HG02943 (cell line): ENCODE results near the gene EPHB1.
"Not testable (repeated sequence)": the region's sequence is repeated elsewhere in the genome, so short reads cannot be mapped to it uniquely, and the experiment has no call there.

ENCODE experiments used
- ATAC-seq: cut with Tn5 transposase; IDR thresholded peaks from one replicate; pipeline ENCODE4 v1.9.1; 2021; ENCODE audit warnings: mild to moderate bottlenecking, low read depth, moderate library complexity; ENCODE audit not compliant: unreplicated experiment

The EPHB1 gene

DNA sequence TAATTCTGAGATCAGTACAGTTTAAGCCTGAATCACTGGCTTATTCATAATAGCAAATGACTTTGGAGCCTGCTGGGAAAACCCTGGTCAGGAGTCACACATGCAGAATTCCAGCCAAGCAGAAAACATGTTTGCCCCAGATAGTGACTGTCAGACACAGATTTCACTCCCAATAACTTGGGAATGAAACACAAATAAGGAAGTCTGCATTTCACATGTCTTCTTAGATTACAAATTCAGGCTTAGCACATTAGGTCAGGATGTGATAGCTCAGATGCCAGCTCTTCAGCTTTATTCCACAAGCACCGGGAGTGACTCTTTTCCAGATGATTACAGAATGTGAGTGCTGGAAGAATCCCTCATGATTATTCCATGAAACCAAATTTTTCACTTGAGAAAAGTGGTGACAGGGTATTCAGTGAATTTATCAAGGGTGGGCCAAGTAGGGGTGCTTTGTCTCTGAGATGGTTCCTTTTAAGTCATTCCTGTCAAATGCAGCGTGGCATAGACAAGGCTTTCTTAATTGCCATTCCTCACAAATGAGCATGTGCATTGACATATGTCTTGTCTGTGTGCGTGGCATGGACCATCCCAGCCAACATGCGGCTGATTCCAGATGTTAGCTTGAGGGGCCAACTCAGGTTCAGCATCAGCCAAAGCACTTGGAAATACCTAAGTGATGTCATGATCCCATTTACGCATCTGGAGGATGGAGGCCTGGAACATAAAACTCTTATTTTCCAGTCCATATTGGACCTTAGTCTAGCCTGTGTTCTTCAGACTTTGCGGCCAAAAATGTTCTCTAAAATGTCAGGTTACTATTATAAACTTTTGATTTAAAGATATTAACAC is 191.0 kb downstream of the EPHB1 start:
- ATAC-seq, result no peak

DNA sequence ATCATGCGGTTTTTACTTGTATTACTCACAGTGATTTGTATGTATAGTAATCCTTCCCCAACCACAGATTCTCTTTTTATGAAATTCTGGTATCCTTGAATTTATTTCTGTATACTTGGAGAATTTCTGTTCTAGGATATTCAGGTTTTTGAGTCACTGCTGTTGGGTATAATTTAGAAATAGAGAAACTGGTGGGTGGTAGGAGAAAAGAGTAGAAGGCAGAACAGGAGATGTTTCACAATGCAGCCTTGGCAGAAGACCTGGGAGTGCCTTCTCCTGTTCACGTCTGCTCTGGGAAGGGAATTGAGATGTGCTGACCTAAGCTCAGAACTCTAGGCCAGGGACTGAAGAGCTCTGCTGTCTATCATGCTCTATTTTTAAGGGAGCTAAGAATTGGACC is 193.6 kb downstream of the EPHB1 start:
- no peak for ATAC-seq

DNA sequence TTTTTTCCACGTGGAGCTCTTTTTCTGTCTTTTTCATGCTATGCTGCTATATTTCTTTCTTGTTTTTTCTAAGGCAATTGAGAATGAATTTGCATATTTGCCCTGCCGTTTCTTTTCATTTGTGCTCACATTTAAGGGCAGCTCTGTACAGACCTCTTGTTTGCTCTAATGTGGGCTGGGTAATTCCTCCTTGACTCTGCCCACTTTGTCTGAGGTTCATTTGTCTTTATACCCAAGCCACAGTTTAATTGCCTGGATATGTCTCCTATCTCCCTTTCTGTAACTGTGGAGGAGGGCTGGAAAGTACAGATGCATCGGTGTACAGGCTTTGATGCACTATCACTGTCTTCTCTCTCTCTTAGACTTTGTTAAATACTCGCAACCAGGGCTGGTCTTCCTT is 195.9 kb downstream of the EPHB1 start:
- no peak for ATAC-seq

GRCh38 chr3:134991472-134992010 is 196.5 kb downstream of the EPHB1 start:
- ATAC-seq, result no peak

- ATAC-seq, result no peak
Measured at GRCh38 chr3:134992180-134992579, 197.1 kb downstream of the EPHB1 start.

GRCh38 chr3:134992586-134992985 is 197.5 kb downstream of the EPHB1 start:
- ATAC-seq, result no peak

GRCh38 chr3:134993011-134993410 is 198.0 kb downstream of the EPHB1 start:
- ATAC-seq, result no peak

DNA sequence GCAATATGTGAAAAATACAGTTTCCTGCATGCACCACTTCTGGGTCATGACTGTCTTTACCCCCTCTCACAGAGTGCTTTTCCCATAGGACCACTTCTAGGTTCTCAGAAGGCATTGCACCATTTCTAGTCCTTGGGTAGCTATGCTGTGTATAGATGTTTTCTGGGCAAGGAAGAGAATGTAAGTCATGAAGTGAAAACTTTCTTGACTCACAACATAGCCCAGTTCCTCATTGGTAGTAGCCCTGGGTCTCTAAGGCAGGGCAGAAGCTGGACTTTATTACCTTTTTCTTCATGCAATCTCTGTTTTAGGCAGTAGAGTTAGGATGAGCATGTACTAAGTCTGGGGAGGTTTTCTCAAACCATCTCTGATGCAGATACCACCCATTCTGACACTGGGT is 203.1 kb downstream of the EPHB1 start:
- ATAC-seq, result no peak

- no peak for ATAC-seq
Measured at GRCh38 chr3:134998855-134999254, 203.8 kb downstream of the EPHB1 start.

DNA sequence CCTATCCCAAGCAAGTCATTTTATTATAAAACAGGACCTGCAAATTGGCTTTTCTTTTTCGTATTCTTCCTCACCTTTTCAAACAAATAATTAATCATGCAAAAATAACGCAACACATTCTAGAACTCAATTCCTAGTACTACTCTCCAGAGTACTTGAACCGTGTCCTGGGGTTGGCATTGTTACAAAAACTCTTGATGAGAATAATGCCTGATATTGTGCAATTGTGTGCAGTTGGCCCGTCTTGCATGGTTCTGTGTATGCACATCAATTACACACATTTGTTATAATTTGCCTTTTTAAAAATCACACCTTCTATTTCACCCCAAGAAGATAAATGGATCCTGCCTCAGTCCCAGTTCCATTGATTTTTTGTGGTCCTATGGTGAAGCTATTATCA is 205.4 kb downstream of the EPHB1 start:
- no peak for ATAC-seq

- ATAC-seq, result not testable (repeated sequence)
Measured at GRCh38 chr3:135005616-135006015, 210.6 kb downstream of the EPHB1 start.

DNA sequence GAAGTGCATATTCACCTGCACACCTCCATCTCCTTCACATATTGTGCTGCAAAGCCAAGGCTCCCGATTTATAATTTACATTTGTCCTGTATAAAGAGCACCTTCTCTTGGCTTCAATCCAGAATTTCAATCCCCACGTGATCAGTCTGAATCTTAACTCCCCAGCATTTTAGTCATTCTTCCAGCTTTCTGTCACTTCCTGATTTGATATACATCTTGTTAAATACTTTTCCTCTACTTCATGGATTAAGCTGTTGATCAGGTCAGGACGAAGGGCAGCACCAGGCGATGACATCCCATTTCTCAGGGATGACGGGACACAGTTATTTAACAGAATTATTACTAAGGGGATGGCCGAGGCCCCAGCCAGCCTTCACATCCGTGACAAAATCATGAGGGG is 212.5 kb downstream of the EPHB1 start:
- ATAC-seq, result no peak

- no peak for ATAC-seq
Measured at GRCh38 chr3:135008326-135008725, 213.3 kb downstream of the EPHB1 start.

DNA sequence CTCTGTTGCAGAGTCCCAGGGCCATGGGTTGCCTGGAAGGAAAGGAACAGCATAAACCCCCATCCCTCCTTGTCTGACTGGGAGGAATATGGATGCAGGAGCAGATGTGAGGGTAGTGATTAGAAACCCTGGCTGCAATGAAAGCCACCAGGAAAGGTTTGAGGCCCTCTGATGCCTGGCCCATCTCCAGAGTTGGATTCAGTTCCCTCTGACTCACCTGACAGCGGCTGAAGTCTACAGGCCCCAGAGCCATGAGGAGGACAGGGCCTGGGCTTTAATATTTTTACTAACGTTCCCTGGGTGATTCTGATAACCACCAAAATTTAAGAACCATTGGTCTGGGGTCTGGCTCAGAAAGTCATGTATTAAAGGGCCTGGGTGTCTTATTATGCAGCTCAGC is 214.0 kb downstream of the EPHB1 start:
- ATAC-seq, result no peak

DNA sequence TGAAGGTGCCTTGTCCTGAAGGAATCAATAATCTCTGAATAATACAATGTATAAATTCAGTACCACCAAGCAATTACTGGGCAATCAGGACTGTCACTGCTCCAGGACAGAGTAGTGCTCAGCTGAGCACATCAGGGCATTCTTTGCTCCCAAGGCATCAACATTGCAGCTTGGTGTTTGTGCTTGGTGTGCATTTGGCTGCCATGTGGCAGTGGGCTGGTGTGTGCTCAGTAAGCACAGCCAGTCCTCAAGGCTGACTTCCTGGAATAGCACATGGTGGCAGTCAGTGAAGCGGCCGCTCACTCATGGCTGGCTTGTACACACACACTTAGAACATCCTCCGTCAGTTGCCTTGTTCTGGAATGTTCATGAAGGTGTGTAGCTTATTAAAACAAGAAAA is 217.0 kb downstream of the EPHB1 start:
- ATAC-seq, result no peak

- ATAC-seq, result no peak
Measured at GRCh38 chr3:135013206-135013605, 218.1 kb downstream of the EPHB1 start.

DNA sequence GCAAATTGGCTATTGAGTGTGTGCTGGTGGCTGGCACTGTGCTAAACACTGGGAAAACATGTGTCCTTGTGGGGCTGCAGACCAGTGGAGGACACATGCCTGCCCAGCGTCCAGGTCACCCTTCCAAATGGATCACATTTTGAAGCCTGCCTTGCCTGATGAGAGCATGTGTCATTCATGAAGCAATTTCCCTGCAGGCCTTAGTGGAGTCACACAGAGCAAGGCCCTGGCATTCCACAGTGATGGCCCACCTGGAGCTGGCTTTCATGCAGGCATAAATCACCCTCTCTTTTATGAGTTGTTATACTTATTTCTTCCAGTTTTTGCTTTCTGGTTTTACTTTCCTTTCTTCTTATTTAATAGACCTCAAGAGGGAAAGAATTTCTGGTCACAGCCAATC is 219.5 kb downstream of the EPHB1 start:
- ATAC-seq, result no peak

DNA sequence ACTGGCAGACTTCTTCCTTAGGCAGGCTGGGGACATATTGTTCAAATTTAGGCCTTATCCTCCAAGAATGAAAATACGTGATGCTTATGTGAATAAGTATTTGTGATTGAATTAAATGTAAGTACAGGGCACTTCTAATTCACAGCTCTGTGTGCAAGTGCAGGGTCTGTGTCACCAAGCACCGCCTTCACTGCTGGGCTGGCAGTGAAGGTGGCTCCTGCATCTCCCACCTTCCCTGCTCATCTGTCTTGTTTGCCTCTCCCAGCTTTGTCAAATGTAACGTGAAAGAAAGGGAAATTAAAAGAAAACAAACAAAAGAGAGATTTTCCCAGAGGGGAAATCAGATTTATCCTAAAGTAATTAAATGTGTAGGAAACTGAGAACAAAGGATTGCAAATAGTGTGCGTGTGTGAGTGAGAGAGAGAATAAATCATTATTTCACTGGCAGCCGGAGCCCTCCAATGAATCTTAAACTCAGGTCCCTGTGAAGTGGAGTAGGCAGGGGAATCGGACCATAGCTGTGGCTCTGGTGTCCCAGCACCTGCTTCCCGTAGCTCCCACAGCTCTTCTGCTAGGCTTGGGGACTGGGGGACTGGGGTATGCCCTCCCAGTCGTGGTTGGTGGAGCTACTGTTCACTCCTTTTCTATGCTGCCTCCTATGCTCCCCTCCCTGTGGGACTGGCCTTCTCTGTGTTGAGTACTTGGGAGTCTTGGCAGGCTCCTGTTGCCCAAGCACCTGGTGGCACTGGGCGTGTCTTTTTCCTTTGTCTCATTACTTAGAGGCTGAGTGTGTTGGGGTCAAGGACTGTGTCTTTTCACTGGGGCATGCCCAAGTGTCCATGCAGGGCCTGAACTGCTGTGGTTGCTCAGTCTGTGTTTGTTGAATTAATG is 222.2 kb downstream of the EPHB1 start:
- ATAC-seq, result no peak

GRCh38 chr3:135018149-135018923 is 223.3 kb downstream of the EPHB1 start:
- no peak for ATAC-seq

GRCh38 chr3:135020181-135020580 is 225.1 kb downstream of the EPHB1 start:
- no peak for ATAC-seq
